B cell (primary cell): ENCODE data around the gene ZNF22.

Experiments used
- CTCF ChIP-seq: fragments of 200-600 bp; IDR thresholded peaks from one replicate; pipeline ENCODE4 v1.8.0; 2022; ENCODE audit warnings: antibody characterized with exemption, mild to moderate bottlenecking
- EZH2 ChIP-seq: IDR thresholded peaks from 2 replicates; pipeline ENCODE4 v1.6.1; 2012; ENCODE audit warnings: borderline replicate concordance, low read depth, mild to moderate bottlenecking, moderate library complexity, low read length; ENCODE audit not compliant: insufficient read depth, poor library complexity, severe bottlenecking

DNA sequence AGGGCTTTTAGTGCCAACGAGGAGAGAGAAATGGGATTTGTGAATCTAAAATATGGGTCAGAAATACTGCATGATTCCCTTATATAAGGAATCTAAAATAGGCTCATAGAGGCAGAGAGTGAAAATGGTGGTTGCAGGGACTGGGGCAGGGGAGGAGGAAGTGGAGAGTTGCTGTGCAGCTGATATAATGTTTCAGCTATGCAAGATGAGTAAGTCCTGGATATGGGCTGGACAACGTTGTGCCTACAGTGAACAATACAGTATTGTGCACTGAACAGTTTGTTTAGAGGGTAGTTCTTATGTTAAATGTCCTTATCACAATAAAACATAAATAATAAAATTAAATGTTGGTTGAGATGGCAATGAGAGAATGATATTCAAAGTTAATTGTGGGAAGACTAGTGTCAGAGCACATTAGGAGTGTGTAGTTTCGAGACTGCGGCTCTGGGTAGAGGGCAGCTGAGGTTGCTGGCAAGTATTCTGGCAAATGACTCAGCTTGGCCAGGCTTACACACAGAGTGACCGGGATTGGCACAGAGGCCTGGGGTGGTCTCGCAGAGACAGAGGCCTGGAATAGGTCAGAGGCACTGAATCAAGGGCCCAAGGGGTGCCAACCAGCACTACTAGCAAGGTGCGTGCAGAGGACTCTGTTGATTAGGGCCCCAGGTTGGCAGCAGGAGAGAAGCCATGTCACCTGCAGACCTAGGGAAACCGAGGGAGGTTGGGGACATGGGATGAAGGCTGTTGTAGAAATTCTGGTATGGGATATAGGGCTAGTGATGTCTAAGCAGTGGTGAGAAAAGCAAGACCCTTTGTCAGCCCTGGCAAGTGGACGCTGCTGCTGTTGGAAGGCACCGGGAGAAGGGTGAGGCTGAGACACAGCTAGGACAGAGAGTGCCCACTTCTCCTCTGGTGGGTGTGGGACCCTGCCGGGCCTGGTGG, 19.3 kb upstream of the ZNF22 start:
- TF ChIP-seq CTCF (no peak), EZH2 (no peak)
